CD4-positive, alpha-beta T cell treated with Interleukin-4 for 4 hours (primary cell): ENCODE measurements around the gene ZNF674.
"Not testable (repeated sequence)": the region's sequence is repeated elsewhere in the genome, so short reads cannot be mapped to it uniquely, and the experiment has no call there.

ENCODE experiments used
- DNase-seq: peaks from one replicate; pipeline ENCODE4 v3.0.0-alpha.2; 2020

ZNF674 gene

GRCh38 chrX:46460801-46461659 is 84.2 kb downstream of the ZNF674 start:
- not testable (repeated sequence) for DNase-seq

GRCh38 chrX:46459603-46460002 is 85.6 kb downstream of the ZNF674 start:
- no peak for DNase-seq

- no peak for DNase-seq
Measured at GRCh38 chrX:46456125-46456922, 88.9 kb downstream of the ZNF674 start.
